Glutamatergic neuron (in vitro differentiated cells): ENCODE measurements around the gene NPHS2. TPM values are rescaled to one million over a fixed set of nuclear protein-coding genes. Genes with fewer than 3 reads are reported as not detected.

Experiments used
- DNase-seq: peaks from one replicate; pipeline ENCODE4 v3.0.0; 2022
- H3K27ac Mint-ChIP-seq: one replicate; pipeline ENCODE4 v1.8.0; 2020; ENCODE audit warnings: mild to moderate bottlenecking, mixed read lengths, inconsistent platforms; ENCODE audit not compliant: unreplicated experiment
- H3K27me3 Mint-ChIP-seq: one replicate; pipeline ENCODE4 v1.8.0; 2020; ENCODE audit warnings: mild to moderate bottlenecking, moderate library complexity, mixed read lengths, inconsistent platforms; ENCODE audit not compliant: unreplicated experiment
- H3K36me3 Mint-ChIP-seq: one replicate; pipeline ENCODE4 v1.8.0; 2020; ENCODE audit warnings: mild to moderate bottlenecking, mixed read lengths, inconsistent platforms; ENCODE audit not compliant: unreplicated experiment
- H3K4me1 Mint-ChIP-seq: one replicate; pipeline ENCODE4 v1.8.0; 2020; ENCODE audit warnings: mild to moderate bottlenecking, low read depth, mixed read lengths, inconsistent platforms; ENCODE audit not compliant: unreplicated experiment
- H3K4me3 Mint-ChIP-seq: one replicate; pipeline ENCODE4 v1.8.0; 2020; ENCODE audit warnings: mild to moderate bottlenecking, mixed read lengths, inconsistent platforms; ENCODE audit not compliant: unreplicated experiment
- H3K9me3 Mint-ChIP-seq: one replicate; pipeline ENCODE4 v1.8.0; 2020; ENCODE audit warnings: mild to moderate bottlenecking, moderate library complexity, mixed read lengths, inconsistent platforms; ENCODE audit not compliant: unreplicated experiment
- total RNA-seq: library from RNA; stranded (reverse); fragmentation: NEBNext Ultra II Directional; extraction: Animal tissue kit (Norgen Biotek cat#: 25700); gene quantifications from one replicate; pipeline ENCODE4 v1.2.1, GENCODE V29; 2021; ENCODE audit not compliant: unreplicated experiment
- TF ChIP-seq, protein P1 (sequence below): fragments of 200-600 bp; sonication (generic); IDR thresholded peaks from one replicate; pipeline ENCODE4 v1.5.0; 2021; ENCODE audit not compliant: partially characterized antibody, unreplicated experiment

Gene NPHS2
- total RNA-seq, 1 donor from 2014 or later = not detected

DNA sequence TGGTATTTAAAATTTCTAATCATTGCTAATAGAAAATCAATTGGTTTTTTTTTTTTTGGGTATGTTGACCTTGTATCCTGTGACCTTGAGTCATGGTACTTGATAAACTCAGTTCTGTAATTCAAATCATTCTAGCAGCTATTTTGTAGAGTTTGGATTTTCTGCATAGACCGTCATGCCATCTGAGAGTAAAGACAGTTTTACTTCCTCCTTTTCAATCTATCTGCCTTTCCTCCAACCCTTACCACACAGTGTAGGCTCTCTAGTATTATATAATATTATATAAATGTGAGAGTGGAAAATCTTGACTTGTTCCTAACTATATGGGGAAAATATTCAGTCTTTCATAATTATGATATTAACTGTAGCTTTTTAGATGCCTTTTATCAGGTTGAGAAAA is 22.9 kb upstream of the NPHS2 start:
- no peak overlapping the region for H3K4me3 Mint-ChIP-seq
- H3K27me3 Mint-ChIP-seq = no peaks in the 10 kb centered on the region
- no peak overlapping the region for H3K27ac Mint-ChIP-seq
- peaks cover 8% of the 10 kb centered on the region for H3K36me3 Mint-ChIP-seq
- TF ChIP-seq, protein P1, sequence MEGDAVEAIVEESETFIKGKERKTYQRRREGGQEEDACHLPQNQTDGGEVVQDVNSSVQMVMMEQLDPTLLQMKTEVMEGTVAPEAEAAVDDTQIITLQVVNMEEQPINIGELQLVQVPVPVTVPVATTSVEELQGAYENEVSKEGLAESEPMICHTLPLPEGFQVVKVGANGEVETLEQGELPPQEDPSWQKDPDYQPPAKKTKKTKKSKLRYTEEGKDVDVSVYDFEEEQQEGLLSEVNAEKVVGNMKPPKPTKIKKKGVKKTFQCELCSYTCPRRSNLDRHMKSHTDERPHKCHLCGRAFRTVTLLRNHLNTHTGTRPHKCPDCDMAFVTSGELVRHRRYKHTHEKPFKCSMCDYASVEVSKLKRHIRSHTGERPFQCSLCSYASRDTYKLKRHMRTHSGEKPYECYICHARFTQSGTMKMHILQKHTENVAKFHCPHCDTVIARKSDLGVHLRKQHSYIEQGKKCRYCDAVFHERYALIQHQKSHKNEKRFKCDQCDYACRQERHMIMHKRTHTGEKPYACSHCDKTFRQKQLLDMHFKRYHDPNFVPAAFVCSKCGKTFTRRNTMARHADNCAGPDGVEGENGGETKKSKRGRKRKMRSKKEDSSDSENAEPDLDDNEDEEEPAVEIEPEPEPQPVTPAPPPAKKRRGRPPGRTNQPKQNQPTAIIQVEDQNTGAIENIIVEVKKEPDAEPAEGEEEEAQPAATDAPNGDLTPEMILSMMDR = no peak
- H3K9me3 Mint-ChIP-seq = peaks cover 2% of the 10 kb centered on the region
- no peaks in the 10 kb centered on the region for H3K4me1 Mint-ChIP-seq
- no peak for DNase-seq

GRCh38 chr1:179591592-179592580 is 16.1 kb upstream of the NPHS2 start, which contains the start of gene TDRD5:
TDRD5 (plus strand) TSS chr1:179591832; CDS start chr1:179592616, 784 bp downstream.
- Mint-ChIP-seq H3K27ac (no peak within 1 kb of the TSS), H3K36me3 (peaks cover 6% of the 10 kb centered on the region), H3K27me3 (peaks cover 4% of the 10 kb centered on the region), H3K4me1 (no peaks in the 10 kb centered on the region), H3K4me3 (peak within 1 kb of the TSS; percentile 38), H3K9me3 (peaks cover 5% of the 10 kb centered on the region)
- TF ChIP-seq, protein P1 = no peak
- DNase-seq = peak; percentile 40

DNA sequence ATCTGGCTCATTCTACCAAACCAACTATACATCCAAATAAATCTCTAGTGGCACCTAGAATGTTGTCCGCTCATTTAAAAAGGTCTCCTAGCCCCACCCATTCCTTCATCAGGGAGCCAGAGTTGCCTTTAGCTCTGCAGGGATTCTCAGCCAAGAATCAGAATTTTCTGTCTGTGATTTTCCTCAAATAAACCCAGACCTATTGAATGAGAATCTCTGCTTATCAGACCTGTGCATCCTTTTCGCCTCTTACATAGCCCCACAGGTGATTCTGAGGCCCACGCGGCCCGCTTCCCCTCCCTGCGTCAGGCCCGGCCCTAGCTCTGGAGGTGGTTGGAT is 15.5 kb upstream of the NPHS2 start:
- no peak overlapping the region for H3K4me3 Mint-ChIP-seq
- H3K36me3 Mint-ChIP-seq = peaks cover 6% of the 10 kb centered on the region
- H3K27ac Mint-ChIP-seq = no peak overlapping the region
- no peak for DNase-seq
- TF ChIP-seq, protein P1 = no peak
- H3K27me3 Mint-ChIP-seq = peaks cover 4% of the 10 kb centered on the region
- H3K9me3 Mint-ChIP-seq = peaks cover 5% of the 10 kb centered on the region
- H3K4me1 Mint-ChIP-seq = no peaks in the 10 kb centered on the region

GRCh38 chr1:179590671-179591070 is 14.9 kb upstream of the NPHS2 start:
- no peak overlapping the region for H3K4me3 Mint-ChIP-seq
- no peak for DNase-seq
- peaks cover 6% of the 10 kb centered on the region for H3K9me3 Mint-ChIP-seq
- H3K27me3 Mint-ChIP-seq = peaks cover 4% of the 10 kb centered on the region
- H3K27ac Mint-ChIP-seq = no peak overlapping the region
- TF ChIP-seq, protein P1 = no peak
- H3K36me3 Mint-ChIP-seq = peaks cover 6% of the 10 kb centered on the region
- no peaks in the 10 kb centered on the region for H3K4me1 Mint-ChIP-seq

DNA sequence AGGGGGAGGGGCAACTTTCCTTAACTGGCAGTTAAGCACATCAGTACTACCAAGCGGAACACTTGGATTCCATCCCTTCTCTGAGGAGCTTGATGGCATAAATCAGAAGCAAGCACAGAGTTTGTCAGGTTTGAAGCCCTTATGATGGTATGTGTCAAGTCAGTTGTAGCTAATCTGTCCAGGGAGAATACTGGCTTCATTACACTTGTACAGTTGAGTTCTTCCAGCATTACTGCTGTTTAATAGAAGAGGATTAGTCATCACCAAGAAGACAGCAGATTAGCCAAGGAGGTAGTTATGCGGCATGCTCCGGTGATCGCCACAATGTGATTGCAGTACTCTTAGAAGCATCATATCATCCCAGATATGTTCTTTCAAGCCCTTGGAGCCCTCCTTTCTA is 13.8 kb upstream of the NPHS2 start:
- TF ChIP-seq, protein P1 = no peak
- peaks cover 4% of the 10 kb centered on the region for H3K27me3 Mint-ChIP-seq
- no peaks in the 10 kb centered on the region for H3K4me1 Mint-ChIP-seq
- DNase-seq = no peak
- H3K4me3 Mint-ChIP-seq = no peak overlapping the region
- H3K9me3 Mint-ChIP-seq = peaks cover 6% of the 10 kb centered on the region
- H3K27ac Mint-ChIP-seq = no peak overlapping the region
- H3K36me3 Mint-ChIP-seq = peaks cover 6% of the 10 kb centered on the region
